Epidermal melanocyte (primary cell): ENCODE measurements around the gene IFIT2.
"Not testable (repeated sequence)": the region's sequence is repeated elsewhere in the genome, so short reads cannot be mapped to it uniquely, and the experiment has no call there.

Experiments
- DNase-seq: peaks from one replicate; pipeline ENCODE4 v3.0.0; 2011; ENCODE audit warnings: low spot score; ENCODE audit not compliant: insufficient read length

The IFIT2 gene, protein sequence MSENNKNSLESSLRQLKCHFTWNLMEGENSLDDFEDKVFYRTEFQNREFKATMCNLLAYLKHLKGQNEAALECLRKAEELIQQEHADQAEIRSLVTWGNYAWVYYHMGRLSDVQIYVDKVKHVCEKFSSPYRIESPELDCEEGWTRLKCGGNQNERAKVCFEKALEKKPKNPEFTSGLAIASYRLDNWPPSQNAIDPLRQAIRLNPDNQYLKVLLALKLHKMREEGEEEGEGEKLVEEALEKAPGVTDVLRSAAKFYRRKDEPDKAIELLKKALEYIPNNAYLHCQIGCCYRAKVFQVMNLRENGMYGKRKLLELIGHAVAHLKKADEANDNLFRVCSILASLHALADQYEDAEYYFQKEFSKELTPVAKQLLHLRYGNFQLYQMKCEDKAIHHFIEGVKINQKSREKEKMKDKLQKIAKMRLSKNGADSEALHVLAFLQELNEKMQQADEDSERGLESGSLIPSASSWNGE

DNA sequence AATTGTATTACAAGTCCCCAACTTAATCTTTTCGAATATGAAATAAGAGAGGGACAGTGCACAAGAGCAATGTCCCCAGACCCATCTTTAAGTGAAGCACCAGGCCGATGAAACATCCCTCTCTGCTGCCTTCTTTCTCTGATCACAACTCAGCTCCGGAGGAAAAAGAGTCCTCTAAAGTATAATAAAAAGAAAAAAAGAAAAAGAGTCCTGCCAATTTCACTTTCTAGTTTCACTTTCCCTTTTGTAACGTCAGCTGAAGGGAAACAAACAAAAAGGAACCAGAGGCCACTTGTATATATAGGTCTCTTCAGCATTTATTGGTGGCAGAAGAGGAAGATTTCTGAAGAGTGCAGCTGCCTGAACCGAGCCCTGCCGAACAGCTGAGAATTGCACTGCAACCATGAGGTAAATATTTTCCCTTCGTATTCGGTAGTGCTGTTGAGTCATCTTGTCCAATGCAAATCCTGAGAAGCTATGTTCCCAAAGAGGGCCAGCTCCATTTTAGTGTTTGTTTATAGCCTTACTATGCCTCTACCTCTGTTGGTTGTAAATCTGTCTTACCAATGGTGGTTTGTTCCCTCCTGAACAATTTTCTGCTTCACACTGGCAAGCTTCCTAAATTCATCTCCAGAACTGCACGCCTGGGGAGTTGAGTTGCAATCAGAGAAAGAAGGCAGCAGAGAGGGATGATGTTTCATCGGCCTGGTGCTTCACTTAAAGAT is at the start of gene IFIT2:
TSS of gene IFIT2 (plus strand) at position 326 of the 725 bp plus-strand sequence. CDS start at position 404, 78 bp downstream.
- no peak for DNase-seq

DNA sequence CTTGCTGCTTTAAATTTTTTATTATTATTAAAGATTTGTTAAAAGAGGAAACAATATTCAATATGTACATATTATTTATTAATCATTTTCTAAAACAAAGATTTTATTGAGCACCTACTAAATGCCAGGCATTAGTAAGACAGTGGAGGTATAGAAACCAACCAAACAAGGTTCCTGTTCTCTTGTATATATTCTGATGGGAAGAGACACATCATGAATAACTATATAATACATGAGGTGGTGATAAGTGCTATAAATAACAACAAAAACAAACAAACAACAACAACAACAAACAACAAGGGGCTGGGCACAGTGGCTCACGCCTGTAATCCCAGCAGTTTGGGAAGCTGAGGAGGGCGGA is 49.6 kb upstream of the IFIT2 start:
- no peak for DNase-seq

DNA sequence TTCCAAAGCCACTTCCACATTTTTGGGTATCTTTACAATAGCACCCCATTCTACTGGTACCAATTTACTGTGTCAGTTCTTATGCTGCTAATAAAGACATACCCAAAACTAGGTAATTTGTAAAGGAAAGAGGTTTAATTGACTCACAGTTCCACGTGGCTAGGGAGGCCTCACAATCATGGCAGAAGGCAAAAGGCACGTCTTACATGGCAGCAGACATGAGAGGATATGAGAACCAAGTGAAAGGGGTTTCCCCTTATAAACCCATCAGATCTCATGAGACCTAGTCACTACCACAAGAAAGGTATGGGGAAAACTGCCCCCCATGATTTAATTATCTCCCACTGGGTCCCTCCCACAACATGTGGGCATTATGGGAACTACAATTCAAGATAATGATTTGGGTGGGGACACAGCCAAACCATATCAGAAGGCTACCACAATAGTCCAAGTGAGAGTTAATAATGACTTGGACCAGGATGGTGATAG is 46.7 kb upstream of the IFIT2 start:
- DNase-seq: not testable (repeated sequence)

DNA sequence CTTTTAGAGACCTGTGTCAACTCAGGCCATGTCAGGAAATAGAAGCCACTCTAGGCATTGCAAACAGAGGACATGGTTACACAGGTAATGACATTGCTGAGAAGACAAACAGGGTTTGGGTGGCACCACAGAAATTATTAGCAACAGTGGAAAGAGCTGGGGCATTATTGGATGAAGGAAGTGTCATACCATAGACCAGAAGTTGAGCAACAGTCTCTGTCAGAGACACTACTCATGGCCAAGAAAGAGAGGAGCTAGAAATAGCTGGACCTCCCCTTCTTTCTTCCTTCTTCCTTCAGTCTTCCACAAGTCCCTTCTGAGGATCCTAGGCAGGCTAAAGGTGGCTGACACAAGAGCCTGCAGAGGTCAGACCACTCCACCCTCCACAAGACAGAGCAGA is 46.1 kb upstream of the IFIT2 start:
- DNase-seq: no peak

DNA sequence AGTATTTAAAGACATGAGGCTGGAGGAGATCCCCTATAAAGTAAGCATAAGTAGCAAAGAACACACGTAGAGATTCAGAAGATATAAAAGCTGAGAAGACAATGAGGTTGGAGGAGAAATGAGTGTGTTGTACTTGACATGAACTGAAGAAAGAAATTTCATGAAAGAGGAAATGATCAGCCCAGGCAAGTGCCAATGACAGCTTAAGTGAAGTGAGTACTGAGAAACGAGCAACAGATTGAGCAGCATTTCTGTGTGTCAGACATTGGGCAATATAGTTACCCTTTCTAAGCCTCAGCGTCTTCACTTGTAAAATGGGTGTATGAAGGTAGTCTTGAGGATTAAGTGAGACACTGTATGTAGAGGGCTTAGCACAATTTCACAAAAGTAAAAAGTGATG is 45.5 kb upstream of the IFIT2 start:
- no peak for DNase-seq

DNA sequence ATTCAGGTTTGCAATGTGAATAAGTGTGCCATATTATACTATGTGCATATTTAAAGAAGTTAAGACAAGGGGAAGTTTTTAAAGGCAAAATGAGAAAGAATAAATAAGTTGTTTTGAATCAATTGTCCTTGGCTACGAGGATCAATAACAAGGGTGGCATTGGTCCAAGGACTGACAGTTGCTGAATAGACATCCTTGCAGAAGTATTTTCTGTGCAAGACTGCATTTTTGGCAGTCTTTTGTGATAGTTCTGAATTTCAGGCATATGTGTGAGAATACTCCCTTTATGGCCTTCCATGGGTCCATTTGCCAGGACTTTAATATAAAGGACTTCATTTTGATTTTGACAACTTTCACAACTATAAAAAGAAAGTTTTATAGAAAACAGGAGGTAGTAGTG is 44.9 kb upstream of the IFIT2 start:
- no peak for DNase-seq

DNA sequence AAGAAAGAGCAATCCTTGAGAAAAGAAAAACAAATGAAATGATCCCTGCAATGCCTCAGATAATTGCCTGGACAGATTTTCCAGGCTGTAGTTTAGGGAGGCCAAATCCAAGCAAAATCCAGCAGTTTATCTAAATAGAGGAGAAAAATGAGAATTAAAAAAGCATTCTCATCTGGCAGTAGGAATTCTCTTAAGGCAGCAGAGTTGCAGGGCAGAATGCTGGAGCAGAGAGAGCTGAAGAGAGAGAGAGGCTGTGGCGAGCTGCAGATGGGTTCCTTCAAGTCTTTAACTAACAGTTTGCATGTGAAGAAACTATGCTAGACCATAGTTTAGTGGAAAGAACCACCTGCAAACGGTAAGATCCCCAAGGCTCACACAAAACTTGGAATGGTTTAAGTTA is 44.3 kb upstream of the IFIT2 start:
- no peak for DNase-seq

DNA sequence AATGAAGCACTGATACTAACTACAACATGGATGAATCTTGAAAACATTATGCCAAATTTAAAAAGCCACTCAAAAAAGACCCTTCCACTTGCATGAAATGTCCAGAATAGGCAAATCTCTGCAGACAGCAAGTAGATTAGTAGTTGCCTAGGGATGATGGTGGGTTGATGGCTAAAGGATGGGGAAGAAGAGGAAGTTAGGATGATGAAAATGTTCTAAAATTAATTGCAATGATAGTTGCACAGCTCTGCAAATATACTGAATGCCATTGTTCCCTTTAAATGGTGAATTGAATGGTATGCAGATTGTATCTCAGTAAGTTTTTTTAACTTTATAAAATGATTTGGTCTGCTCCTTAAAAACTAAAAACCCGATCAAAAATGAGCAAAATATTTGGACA is 43.0 kb upstream of the IFIT2 start:
- no peak for DNase-seq

DNA sequence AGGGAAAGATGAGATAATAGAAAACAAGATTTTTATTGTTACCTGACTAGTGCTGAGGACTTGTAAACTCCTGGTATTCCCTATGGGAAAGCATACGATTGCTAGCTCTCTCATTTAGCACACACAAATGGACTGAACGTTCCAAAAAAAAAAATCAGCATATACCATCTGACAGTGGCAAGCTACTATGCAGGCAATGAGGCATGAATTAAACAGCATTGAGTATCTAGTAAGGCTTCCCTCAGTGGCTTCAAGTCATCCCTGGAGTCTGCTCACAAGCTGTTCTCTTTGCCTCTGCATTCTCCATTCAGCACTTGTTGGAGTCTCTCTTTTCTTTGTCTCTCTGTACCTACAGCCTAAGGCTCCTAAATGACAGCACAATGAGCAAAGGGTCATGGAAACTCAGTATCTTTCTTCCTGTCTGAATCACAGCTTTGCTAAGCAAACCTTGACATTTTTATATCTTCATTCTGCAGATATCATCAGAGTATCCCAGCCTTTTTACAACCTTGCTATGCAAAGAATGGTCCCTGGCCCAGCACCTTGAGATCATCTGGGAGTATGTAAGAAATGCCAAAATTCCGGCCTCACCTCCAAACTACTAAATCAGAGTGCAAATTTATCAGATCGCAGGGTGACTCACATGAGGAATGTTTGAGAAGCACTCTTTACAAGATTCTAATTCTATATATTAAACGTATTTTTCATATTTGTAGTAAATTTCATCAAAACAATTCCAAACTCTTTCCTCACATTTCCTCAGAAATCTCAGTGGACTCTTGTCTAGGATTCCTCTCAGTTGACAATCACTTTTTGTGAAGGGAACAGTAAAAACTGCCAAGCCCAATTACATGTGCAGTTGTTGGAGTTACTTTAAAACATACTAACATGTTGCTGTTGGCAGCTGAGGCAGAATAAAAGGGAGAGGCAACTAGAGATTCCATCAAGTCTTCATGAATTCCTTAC is 39.5 kb upstream of the IFIT2 start:
- no peak for DNase-seq

DNA sequence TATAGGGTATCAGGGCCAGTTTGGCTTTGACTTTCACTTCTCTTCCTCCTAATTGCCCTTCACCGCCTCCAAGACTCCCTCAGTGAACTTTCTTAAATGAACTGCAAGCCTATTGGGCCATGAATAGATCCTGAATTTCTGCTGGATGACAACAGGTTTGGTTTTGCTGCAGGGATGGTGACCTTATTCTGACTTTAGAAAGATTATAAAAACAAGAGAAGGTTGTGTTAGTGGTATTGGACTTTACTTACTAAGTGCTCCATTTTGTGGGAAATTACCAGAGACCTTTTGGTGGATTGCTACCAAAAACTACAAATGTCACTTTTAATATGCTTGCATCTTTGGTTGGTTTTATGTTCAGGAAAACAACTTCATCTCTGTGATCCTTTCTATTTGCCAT is 38.8 kb upstream of the IFIT2 start:
- no peak for DNase-seq

DNA sequence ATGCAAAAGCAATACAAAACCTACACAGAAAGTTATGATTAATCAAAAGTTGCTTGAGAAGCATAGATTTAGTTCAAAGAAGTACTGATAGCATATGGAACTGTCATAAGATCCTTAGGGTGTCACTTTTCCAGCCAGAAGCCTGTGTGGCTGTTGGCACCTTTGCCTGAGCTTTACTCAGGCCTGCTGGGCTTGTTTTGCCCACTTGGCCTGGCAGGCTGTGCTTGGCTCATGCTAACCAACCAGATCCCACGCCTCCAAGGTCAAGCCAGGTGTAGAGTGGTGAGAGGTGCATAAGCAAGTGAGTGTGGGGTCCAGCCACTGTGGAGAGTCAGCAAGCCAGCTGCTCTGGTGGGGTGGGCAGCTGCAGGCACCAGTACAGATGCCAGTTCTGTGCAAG is 38.3 kb upstream of the IFIT2 start:
- DNase-seq: no peak

DNA sequence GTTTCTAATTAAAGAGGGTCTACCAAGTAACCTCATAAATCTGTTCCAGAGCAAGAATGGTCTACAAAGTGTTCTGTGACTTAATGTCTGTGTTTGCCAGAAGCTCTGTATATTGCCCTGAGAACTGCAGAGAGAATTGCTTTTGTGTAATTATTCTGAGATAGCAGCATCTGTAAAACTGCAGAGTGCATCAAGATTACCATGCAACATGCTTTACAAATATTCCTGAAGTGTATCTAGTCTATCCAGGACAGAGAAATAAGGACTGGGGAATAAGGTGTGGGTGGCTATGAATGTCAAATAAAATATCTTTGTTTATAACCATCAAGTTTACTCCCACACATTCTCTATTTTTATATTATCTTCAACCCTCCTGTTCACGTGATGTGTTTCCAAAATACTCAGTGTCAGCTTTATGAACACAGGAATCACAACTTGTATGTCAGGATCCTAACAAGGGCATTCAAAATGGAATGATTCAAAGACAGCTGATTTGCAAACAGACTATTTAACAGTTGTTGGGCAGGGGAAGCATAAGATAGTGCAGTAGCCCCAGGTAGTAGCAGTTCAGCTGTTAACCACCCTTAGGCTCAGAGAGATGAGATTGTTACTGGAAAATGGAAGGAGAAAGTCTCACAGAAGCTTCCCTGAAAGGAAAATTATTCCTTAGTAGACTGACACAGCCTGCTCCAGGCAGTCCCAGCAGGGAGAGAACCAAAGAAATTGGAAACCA is 35.0 kb upstream of the IFIT2 start:
- DNase-seq: no peak

DNA sequence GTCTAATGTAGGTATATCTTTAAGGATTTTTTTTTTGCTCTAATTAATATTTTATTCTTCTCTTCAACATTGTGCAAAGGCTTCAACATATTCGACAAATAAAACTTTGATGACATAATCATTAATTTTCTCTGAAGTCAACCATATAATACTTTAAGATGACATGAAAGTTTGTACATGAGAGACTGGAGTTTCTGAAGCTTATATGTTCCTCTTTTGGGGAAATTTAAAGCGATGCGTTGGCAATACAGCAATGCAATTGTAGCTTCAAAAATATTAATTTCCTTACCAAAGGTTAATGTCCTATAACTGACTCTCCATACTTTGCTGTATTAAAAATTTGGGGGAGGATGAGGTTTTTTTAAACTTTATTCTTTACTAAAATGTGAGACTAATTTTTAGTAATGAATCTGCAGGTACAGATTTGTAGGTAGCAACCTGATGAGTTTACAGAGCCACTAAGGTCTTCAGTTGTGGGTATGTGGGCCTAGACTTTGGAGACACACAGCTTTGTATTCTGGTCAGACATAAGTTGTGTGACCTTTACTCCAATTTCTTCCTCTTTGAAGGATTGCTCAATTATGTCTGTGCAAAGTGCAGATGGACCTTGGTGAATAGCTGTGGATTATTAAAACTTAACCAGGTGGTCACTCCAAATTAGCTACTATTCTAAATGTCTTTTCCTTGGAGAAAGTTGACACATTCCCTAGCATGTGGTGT is 32.3 kb upstream of the IFIT2 start:
- no peak for DNase-seq

DNA sequence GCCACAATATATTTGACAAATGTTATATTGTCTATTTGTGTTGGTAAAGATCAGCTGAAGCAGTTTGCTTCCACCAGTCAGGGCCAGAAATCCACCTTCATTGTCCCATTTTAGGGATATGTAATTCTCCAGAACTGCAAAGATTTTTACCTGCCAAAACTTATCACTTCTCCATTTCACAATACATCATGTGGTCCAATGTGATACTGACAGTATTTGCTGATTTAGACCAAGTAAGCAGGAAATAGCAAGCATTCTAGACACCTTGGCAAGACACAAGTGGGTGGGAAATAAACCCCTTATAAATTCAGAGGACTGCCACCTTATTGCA is 31.7 kb upstream of the IFIT2 start:
- no peak for DNase-seq

DNA sequence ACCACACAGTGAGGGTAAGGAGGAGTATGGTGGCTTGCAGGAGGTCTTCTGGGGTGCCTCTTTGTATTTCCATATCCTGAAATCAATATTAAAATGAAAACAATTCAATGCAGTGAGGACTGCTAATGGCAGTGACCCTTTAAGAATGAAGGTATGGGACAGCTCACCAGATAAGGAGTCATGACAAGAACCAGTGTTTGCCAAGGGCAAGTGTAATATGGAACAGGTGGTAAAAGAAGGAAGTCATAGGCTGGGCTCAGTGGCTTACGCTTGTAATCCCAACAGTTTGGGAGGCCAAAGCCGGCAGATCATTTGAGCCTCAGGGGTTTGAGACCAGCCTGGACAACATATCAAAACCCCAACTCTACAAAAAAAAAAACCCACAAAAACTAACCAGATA is 30.3 kb upstream of the IFIT2 start:
- no peak for DNase-seq

DNA sequence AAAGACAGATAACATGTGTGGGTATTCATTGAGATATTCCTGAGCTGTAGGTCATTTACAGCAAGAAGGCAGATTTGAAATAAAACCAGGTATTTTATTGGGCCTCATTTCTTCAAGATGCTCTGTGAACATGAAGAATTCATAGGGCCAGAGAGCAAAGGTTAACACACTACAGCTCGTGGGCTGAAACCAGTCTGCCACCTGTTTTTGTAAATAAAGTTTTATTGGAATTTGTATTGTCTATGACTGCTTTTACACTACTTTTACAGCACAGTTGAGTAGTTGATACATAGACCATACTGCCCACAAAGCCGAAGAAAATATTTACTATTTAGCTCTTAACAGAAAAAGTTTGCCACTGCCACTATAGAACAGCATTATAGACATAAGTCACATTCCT is 28.2 kb upstream of the IFIT2 start:
- DNase-seq: no peak

DNA sequence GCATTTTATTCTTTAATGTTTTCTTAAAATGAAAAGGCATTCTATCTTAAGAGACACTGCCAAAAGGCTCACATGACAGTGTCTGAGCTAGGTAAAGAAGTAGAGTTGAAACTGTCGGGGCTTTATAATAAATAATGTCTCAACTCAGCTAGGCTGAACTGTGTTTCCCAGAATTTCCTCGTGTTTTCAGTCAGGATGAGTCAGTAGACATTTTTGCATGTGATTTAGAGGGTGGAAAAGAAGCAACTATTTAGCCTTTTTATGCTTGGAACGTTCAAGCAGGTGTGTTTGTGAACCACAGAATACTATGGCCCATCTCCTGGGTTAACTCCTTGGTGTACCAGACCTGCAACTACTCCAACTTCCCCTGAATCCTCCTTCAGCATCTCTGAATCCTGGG is 26.9 kb upstream of the IFIT2 start:
- no peak for DNase-seq

DNA sequence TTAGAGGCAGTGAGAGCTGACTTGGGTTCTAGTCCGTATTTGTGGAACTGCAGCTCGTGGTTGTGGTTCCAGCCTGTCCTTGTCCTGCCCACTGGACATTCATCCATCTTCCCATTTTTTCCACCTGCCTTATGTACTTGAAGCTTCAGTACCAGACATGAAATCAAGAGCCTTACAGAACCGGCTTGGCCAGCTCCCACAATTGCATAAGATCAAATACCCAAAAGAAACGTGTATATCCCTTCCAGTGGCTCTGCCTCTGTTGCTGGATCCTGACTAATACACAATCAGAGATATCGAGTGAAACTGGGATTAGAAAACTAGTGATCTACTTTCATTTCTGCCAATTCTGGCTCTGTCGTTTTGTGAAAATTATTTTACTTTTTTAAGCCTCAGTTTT is 26.5 kb upstream of the IFIT2 start:
- DNase-seq: no peak

DNA sequence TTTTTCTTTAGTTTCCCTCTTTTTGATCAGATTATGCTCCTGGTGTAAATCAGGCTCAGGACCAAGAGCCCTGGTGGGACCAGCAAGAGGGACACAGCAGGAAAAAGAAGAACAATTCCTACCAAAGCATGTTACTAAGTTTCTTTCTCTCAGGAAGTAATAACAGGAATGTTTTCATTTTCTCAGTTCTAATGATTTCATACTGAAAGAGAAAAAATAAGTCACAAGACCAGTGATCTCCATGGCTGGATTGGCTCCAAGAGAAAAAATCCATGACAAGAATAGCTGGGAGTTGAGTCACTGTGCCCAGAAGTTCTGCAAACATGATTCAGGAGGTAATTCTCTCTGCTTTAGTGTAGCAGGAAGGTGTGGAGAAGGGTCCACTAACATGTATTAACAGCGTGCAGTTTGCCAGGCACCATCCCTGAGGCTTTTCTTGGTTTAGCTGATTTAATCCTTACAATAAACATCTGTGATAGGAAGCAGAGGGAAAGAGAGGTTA is 23.8 kb upstream of the IFIT2 start:
- peak; percentile 51 for DNase-seq

DNA sequence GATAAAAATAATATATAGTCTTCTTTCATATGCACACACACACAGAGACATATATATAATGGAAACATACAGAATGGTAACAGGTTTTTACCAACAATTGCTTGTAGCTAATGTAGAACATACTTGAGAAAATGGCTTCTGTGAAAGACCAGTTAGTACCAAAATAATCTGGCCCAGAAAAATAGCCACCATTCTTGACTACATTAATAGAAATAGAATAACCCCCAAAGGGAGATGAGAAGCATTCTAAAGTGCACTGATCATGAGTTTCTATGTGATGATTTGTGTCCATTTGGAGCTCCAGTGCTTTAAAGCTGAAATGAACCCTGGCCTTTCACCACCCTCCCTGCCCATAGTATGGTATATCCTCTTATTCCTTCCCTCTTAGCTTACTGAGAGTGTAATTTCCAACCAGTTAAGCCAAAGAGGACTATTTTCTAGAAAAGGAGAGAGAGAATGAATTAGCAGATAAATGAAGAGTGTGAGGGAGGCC is 22.9 kb upstream of the IFIT2 start:
- no peak for DNase-seq
